Body of pancreas (tissue), 4 donors: ENCODE results near the gene DIP2A.

Experiments used
- POLR2A ChIP-seq, 3 donors: fragments of 450-650 bp; IDR thresholded peaks; one replicate each; pipeline ENCODE4 v1.6.1; 2016; ENCODE audit warnings: antibody characterized with exemption in 3 of 3, mild to moderate bottlenecking in 2 of 3
- TF ChIP-seq, protein P1 (sequence below), 7 experiments: fragments of 450-650 bp in 4 of 7; fragments of 200-600 bp in 3 of 7; sonication (generic) in 3 of 7; IDR thresholded peaks; one replicate each; pipeline ENCODE4 v1.5.1; 2016 to 2019; ENCODE audit warnings: antibody characterized with exemption in 7 of 7

DNA sequence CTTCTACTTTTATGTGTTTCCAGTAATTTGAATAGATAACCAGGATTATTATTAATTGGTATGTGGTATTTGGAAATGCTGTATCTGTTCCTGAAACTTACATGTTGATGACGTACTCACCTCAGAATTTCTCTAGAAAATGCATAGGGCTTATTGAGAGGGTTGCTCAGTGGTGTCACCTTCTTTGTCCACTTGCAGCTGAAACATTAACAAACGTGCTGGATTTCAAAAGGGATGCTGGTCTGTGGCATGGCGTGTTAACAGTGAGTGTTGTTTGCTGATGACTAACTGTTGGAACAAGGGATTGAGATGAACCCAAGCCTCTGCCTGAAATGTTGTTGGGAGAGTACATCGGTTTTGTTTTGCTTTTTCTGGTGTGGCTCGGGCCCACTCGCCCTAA lies 78.3 kb downstream of the DIP2A start:
- TF ChIP-seq, protein P1, sequence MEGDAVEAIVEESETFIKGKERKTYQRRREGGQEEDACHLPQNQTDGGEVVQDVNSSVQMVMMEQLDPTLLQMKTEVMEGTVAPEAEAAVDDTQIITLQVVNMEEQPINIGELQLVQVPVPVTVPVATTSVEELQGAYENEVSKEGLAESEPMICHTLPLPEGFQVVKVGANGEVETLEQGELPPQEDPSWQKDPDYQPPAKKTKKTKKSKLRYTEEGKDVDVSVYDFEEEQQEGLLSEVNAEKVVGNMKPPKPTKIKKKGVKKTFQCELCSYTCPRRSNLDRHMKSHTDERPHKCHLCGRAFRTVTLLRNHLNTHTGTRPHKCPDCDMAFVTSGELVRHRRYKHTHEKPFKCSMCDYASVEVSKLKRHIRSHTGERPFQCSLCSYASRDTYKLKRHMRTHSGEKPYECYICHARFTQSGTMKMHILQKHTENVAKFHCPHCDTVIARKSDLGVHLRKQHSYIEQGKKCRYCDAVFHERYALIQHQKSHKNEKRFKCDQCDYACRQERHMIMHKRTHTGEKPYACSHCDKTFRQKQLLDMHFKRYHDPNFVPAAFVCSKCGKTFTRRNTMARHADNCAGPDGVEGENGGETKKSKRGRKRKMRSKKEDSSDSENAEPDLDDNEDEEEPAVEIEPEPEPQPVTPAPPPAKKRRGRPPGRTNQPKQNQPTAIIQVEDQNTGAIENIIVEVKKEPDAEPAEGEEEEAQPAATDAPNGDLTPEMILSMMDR (IDR thresholded peaks at IDR 0.05), result no peak
- no peak for TF ChIP-seq POLR2A (IDR thresholded peaks at IDR 0.05)
